GM12892 (cell line): Measurements from ENCODE around the gene WDR7.

Source experiments
- DNase-seq: peaks from one replicate; pipeline ENCODE4 v3.0.0; 2011; ENCODE audit not compliant: insufficient read length
- FAIRE-seq: peaks from 2 replicates; lab custom pipeline; 2011; peaks lifted over from hg19 to GRCh38; lab: Jason Lieb, UNC
- POLR2A ChIP-seq: IDR thresholded peaks from 2 replicates; pipeline ENCODE4 v1.6.1; 2011; ENCODE audit warnings: low read depth, low read length, control low read depth
- POLR2AphosphoS5 ChIP-seq: IDR thresholded peaks from 2 replicates; pipeline ENCODE4 v1.6.1; 2011; ENCODE audit warnings: low read depth, low read length, control low read depth
- TAF1 ChIP-seq: IDR thresholded peaks from 2 replicates; pipeline ENCODE4 v1.6.1; 2011; ENCODE audit warnings: low read depth, mild to moderate bottlenecking, control low read depth, low read length, borderline replicate concordance

Gene WDR7

DNA sequence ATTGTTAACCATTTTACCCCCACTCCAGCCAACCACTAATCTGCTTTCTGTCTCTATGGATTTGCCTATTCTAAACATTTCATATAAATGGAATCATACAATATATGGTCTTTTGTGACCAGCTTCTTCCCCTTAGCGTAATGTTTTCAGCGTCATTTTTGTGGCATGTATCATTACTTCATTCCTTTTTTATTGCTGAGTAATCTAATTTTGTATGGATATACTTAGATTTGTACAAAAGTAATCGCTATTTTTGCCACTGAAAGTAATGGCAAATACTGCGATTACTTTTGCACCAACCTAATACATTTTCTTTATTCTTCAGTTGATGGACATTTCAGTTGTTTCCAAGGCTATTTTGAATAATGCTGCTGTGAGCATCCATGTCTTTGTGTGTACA, 227.6 kb downstream of the WDR7 start:
- DNase-seq = no peak

DNA sequence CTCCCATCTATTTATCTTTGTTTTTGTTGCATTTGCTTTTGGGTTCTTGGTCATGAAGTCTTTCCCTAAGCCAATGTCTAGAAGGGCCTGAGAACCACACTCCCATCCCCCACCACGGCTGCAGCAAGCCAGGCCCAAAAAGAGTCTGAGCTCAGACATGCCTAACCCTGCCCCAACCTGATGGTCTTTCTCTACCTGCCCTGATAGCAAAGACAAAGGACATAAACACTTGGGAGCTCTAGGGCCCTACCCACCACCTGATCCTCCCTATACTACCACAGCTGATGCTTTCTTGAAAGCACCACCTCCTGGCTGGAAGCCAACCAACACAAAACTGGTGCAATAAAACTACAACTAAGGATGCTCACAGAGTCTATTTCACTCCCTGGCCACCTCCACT, 233.4 kb downstream of the WDR7 start:
- no peak for TF ChIP-seq POLR2AphosphoS5
- TF ChIP-seq TAF1 = no peak
- no peak for DNase-seq
- FAIRE-seq = no peak

More for the DNA sequence above, 227.6 kb downstream of the WDR7 start:
- FAIRE-seq = no peak
- TF ChIP-seq POLR2A = no peak
- no peak for TF ChIP-seq TAF1
- TF ChIP-seq POLR2AphosphoS5 = no peak

DNA sequence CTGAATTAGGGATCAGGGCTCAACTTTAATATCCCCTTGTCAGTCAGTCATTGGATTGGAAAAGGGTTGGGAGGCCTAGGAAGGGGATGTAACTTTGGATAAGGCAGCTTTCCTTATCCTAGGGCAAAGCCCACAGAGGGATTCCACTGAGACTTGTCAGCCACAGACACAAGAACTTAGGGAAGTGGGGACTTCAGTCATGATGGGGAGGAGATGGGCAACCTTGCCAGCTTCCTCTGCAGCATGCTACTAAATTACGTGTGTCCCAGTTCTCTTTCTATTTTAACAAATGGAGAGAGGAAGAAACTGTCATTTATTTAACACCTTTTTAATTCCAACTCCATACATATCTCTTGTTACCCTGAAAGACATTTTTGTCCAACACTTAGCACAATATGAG, 237.8 kb downstream of the WDR7 start:
- DNase-seq = no peak
- FAIRE-seq = no peak
- TF ChIP-seq POLR2AphosphoS5 (no peak), TAF1 (no peak), POLR2A (no peak)

DNA sequence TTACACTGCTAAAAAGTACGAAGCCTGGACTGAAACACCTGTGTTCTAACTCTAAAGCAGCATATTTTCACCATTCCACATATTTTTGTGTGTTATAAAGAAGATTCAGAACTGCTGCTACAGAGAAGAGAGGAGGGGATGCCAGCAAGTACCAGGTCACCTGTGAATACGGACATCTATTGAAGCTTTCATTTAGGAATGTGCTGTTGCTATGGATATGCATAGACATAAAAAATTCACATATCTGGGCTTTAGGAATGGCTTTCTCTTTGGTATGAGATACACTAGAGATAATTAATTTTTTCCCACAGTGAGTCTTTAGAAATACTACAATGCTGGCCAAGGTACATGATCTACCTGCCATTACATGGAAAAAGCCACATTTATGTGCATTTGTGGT, 238.5 kb downstream of the WDR7 start:
- FAIRE-seq (no peak), DNase-seq (no peak)
- TF ChIP-seq POLR2A (no peak), POLR2AphosphoS5 (no peak), TAF1 (no peak)

- DNase-seq (no peak), FAIRE-seq (no peak)
- TF ChIP-seq POLR2A (no peak), TAF1 (no peak), POLR2AphosphoS5 (no peak)
These were observed 239.5 kb downstream of the WDR7 start for GRCh38 chr18:56890632-56891031.

GRCh38 chr18:56891116-56891515, 240.0 kb downstream of the WDR7 start:
- no peak for FAIRE-seq
- TF ChIP-seq POLR2AphosphoS5 = no peak
- no peak for TF ChIP-seq POLR2A
- no peak for TF ChIP-seq TAF1
- no peak for DNase-seq

DNA sequence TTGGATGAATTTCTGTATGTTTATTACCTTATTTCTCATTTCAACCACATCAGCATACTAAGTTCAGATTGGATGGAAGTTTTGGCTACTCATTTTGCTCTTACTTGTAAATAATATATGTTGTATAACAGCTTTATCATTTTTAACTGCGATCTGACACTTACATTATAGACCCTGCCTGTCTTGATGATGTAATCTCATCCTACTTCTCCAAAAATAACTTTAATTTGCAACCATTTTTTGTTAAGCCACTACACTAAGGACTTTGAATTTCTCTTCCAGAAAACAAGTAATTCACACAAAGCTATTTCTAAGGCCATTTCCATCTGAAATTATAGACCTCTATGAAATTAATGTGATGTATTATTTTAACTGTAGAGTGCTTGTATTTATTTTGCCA, 240.7 kb downstream of the WDR7 start:
- TF ChIP-seq POLR2AphosphoS5 (no peak), POLR2A (no peak), TAF1 (no peak)
- FAIRE-seq (no peak), DNase-seq (no peak)

GRCh38 chr18:56897122-56897521, 246.0 kb downstream of the WDR7 start:
- TF ChIP-seq POLR2AphosphoS5 (no peak), TAF1 (no peak), POLR2A (no peak)
- no peak for DNase-seq
- FAIRE-seq = no peak

DNA sequence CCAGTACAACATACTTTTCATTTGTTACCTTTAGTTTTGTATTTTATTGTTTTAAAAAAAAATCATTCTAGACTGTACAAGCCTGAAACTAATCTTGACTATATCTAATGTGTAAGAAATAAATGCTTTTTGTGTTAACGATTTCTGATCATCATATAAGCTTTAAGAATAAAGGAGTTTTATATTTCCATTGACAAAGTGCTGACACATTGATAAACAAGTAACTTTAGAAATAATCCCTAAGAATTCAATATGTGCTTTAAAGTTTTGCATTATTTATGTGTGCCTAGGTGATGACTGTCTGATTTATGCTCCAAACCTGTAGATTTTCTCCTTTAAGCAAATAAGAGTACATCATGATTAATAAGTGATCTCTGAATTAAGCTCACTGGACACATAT, 248.5 kb downstream of the WDR7 start:
- FAIRE-seq (no peak), DNase-seq (no peak)

GRCh38 chr18:56900195-56901094, 249.3 kb downstream of the WDR7 start:
- FAIRE-seq (no peak), DNase-seq (no peak)
- no peak for TF ChIP-seq POLR2AphosphoS5
- no peak for TF ChIP-seq TAF1
- TF ChIP-seq POLR2A = no peak

More for the DNA sequence above, 248.5 kb downstream of the WDR7 start:
- TF ChIP-seq POLR2AphosphoS5 = no peak
- TF ChIP-seq TAF1 = no peak
- no peak for TF ChIP-seq POLR2A

DNA sequence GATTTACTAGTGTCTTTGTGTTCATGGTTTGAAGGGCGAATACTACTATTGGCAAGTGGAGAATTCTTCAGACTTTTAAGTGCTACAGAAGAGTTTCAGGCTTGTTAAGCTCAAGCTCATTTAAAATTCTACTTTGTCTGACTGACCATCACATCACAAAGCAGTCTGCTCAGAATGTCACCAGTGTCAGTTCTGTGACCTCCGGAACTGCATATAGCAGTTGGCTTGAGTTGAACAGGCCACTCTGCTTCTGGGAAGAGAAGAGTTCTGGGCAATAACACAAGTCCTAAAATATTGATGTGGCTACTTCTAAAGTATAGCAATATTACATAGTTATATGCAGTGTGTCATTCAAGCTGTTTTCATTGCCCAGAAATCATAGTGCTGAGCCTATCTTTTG, 250.8 kb downstream of the WDR7 start:
- TF ChIP-seq POLR2A (no peak), TAF1 (no peak), POLR2AphosphoS5 (no peak)
- FAIRE-seq (no peak), DNase-seq (no peak)

DNA sequence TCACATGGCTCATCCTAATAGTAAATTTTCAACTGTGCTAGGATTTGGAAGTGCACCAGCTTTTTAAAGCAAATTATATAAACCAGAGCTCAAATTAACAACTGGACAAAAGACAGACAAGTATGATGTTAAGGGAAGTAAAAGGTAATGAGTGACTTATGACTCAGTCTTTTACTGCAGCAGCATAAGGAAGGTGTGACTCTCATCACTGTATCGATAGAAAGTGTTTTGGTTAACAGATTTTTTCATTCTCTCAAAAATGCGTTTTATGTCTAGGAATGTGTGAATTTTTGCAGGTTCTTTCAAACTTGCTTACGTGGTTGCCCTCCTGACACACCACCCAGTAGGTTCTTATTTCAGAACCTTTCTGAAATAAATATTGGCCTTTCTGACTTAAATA, 251.5 kb downstream of the WDR7 start:
- no peak for FAIRE-seq
- no peak for DNase-seq

More for the DNA sequence above, 251.5 kb downstream of the WDR7 start:
- no peak for TF ChIP-seq POLR2AphosphoS5
- no peak for TF ChIP-seq POLR2A
- no peak for TF ChIP-seq TAF1
